Measurements from ENCODE around the gene LRPPRC. TPM values are rescaled to one million over a fixed set of nuclear protein-coding genes. Genes with fewer than 3 reads are reported as not detected.
"Not testable (repeated sequence)": the region's sequence is repeated elsewhere in the genome, so short reads cannot be mapped to it uniquely, and the experiment has no call there.

Gene LRPPRC
- 119 TPM for total RNA-seq

DNA sequence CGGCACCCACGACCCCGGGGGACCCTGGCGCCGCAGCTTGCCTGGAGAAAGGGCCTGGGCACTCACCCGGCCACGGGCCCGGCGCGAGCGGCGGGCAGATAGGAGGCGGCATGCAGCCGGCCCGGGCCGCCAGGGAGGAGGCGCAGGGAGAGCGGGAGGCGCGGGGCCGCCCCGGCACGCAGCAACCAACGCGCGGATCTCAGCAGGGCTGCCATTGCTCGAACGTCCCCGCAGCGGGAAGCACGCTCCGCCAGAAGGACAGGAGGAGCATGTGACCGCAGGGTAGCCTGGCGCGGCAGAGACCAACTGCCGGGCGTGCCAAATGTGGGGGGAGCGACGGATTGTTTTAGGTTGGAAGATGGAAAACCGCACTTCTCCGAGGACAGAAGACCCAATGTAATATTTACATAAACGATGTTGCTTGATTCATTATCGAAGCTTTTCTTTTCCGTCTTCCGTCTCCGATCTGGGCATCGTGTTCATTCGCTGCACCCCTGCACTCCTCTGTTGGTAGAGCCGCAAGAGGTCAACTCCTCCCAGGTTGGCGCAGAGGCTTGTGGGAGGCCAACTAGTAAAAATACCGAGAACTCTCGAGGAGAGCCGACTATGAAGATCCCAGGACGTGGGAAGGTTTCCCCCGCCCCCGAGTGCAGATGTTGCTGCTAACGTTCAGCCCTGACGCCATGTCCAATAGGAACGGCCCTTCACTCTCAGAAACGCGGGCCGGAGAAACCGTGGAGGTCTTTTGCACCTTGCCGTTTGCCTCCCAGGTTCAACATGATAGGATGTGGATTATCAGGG is at the start of gene LRPPRC:
TSS of gene LRPPRC (minus strand) at position 257 of the 801 bp plus-strand sequence. CDS start at position 215, 42 bp downstream.
- peak; percentile 95 for DNase-seq (ENCODE audit: low spot score)

DNA sequence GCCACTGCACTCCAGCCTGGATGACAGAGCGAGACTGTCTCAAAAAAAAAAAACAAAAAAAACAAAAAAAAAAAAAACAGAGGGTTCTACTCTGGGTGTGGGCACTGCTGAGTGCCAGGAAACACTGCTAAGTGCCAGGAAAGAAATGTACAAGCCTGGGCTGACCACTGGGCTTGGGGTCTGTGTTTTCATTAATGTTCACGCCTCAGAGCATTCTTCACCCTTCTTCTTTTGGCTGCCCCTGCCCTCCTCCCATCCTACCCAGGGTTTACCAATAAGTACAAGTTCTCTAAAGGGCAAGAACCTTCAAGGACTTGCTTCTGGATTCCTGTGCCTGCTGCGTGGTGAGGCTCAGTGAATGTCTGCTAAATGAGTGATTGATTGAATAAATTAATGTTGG is 49.3 kb upstream of the LRPPRC start:
- DNase-seq (ENCODE audit: low spot score): no peak

- peak; percentile 83 for DNase-seq (ENCODE audit: low spot score)
These were observed 48.5 kb upstream of the LRPPRC start for GRCh38 chr2:44044281-44044720.

GRCh38 chr2:44040365-44040764 is 44.6 kb upstream of the LRPPRC start:
- no peak for DNase-seq (ENCODE audit: low spot score)

- DNase-seq (ENCODE audit: low spot score): no peak
These were observed 42.5 kb upstream of the LRPPRC start for GRCh38 chr2:44038277-44038676.

DNA sequence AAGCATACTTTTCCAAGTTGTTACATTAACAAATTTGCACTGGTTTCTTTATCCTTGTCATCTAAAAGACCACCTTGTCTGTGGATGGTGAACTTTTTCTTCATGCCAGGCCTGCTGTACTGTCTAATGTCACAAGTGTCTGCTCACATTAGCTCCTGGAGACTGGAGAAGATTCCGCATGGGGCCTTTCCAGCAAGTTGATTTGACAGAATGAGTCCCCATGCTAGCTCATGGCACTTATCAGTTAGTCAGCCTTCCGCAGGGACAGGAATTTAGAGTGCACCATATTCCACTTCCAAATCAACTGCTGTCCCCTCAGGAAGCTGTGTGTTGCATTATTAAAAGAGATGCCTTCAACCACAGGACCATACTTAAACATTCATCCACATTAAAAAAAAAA is 41.4 kb upstream of the LRPPRC start:
- no peak for DNase-seq (ENCODE audit: low spot score)

GRCh38 chr2:44033947-44034346 is 38.2 kb upstream of the LRPPRC start:
- DNase-seq (ENCODE audit: low spot score): no peak

DNA sequence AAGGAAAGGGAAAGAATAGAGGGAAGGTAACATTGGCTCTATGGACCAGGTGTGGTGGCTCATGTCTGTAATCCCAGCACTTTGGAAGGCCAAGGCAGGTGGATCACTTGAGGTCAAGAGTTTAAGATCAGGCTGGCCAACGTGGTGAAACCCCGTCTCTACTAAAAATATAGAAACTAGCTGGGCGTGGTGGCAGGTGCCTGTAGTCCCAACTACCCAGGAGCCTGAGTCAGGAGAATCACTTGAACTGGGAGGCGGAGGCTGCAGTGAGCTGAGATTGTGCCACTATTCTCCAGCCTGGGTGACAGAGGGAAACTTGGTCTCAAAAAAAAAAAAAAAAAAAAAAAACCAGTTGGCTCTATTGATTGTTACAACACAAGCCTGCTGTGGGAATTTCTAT is 31.3 kb upstream of the LRPPRC start:
- DNase-seq (ENCODE audit: low spot score): not testable (repeated sequence)

DNA sequence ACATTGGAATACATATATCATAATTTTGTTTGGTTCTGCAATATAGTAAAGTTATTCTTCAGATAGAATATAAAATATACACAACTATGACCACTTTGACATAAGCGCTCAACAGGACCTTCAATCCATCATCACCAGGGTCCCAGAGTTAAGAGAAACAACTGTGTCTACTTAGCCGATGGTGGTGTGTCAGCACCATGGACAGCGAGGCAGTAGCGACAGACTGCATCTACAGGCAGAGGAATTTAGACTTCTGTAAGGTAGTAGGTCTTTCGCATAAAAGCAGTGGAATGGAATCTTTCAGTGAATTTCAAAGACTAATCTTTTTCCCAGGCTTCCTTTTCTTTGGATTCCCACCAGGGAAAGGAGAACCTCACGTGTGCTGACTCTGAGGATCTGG is 20.5 kb upstream of the LRPPRC start:
- no peak for DNase-seq (ENCODE audit: low spot score)

DNA sequence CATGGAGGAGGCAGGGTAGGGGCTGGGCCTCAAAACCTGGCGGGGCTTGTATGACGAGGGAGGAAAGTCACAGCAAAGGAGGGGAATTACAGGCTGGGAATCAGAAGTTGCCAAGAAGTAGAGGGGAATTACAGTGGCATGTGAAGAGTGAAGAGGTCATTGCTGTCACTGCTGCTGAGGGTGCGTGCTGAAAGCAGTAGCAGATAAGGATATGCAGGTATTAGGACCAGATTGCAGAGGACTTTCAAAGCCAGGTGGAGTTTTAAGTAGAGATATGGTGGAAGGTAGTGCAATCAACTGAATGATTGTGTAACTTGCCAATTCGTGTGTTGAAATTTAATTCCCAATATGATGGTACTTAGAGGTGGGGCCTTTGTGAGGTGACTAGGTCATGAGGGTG is 19.4 kb upstream of the LRPPRC start:
- no peak for DNase-seq (ENCODE audit: low spot score)

GRCh38 chr2:44013205-44013604 is 17.4 kb upstream of the LRPPRC start:
- not testable (repeated sequence) for DNase-seq (ENCODE audit: low spot score)

DNA sequence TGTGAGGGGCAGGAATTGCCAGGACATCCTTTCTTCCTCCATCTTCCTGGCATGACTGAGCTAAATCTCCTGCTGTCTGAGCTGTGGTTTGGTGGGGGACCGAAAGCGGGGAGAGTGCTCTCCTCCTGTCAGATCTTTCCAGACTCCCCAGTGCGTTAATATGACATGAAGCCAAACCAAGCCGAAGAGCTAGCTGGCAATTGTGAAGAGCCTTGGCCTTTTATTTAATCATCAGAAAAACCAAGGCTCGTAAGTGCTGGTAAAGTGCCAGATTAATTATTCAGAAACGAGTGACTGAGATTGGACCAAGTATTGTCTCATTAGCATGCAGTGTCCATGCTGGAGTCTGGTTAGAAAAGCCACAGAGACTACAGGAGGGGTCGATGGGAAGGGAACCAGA is 14.5 kb upstream of the LRPPRC start:
- DNase-seq (ENCODE audit: low spot score): no peak

DNA sequence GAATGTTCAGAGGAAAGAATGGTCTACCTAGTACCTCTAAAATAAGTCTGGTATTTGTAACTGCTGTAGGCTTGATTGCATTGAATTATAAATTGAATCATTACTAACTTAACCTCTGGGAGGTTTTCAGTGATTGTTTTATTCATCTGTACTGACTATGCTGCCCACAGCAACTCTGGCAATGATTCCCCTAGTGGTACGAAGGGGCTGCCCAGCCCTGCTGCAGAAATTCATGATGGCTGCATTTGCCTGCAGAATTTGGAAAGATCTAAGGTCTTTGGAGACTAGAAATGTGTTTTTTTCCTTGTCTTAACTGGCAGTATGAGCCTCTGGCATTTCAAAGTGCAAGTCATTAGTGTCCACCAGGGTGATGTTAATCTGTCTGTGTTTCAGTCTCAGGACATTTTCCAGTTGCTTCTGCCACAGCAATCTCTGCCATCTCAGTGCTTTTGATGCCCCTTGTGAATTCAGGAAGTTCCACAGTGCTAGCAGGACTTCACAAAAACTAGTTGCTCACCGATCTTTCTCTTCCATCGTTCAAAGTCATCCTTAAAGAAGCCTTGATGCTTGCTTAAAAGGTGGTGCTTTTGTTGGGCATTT is 13.4 kb upstream of the LRPPRC start:
- DNase-seq (ENCODE audit: low spot score): no peak

GRCh38 chr2:44005846-44006245 is 10.1 kb upstream of the LRPPRC start:
- DNase-seq (ENCODE audit: low spot score): no peak

- no peak for DNase-seq (ENCODE audit: low spot score)
These were observed 9.2 kb upstream of the LRPPRC start for GRCh38 chr2:44004735-44005602.

DNA sequence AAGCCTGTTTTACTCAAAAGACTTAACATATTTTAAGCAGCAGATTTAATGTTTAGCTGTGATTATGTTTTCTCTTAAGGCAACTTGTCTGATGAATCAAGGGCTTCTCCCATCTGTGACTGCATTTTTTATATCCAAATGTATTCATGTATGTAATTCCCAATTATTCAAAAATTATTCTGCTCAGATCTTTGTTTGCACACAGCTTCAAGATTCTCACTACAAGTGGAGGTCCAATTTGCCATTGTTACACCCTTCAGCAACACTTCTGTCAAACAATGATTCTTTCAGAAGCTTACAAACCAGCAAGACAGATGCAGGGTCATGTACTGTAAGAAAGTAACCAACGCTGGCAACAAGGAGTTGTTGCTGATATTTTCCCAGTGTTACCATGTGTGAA is 5.9 kb upstream of the LRPPRC start:
- DNase-seq (ENCODE audit: low spot score): no peak

GRCh38 chr2:43998263-43998662 is 2.5 kb upstream of the LRPPRC start:
- no peak for DNase-seq (ENCODE audit: low spot score)

DNA sequence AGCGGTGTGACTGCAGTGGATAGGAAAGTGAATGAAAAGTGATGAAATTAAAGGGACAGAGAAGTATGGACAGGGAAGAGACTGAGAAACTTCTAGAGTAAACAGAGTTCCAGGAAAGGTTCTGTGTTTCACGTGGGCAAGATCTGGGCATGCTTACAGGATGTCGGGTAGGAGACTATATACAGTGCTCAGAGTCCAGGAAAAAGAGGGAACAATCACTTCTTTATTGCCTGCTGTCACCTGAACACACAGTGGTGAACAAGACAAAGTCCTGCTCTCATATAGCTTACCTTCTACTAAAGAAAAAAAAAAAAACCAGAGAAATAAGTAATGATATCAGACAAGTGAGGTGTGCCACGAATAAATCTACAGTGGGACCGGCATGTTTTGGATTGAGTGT is 2.4 kb downstream of the LRPPRC start:
- no peak for DNase-seq (ENCODE audit: low spot score)

- no peak for DNase-seq (ENCODE audit: low spot score)
These were observed 6.2 kb downstream of the LRPPRC start for GRCh38 chr2:43989545-43989944.

DNA sequence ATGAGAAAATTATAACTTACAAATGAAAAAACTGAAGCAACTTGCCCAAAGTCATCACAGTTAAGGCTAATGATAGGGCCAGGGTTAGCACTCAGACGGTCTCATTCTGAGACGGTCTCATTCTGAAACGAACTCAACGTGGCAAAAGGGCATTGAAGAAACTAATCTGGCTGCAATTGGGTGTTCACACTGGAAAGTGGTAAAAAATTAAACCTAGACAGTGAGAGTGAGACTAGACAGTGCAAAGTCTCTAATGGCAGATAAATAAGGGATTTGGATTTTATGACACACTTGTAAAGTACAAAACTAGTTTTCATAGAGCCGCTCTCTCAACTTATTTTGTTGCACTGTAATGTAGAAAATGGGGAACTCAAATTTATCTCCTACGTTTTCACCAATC is 9.2 kb downstream of the LRPPRC start:
- no peak for DNase-seq (ENCODE audit: low spot score)

DNA sequence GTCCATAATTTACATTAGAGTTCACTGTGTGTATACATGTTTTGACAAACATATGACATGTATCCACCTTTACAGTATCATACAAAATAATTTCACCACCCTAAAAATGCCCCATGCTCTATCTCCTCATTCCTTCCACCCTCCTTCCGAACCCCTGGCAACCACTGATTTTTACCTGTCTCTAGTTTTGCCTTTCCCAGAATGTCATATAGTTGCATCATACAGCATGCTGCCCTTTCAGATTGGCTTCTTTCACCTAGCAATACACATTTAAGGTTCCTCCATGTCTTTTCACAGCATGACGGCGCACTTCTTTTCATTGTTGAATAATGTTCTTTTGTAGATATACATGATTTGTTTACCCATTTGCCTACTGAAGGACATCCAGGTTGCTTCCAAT is 10.4 kb downstream of the LRPPRC start:
- DNase-seq (ENCODE audit: low spot score): no peak

- no peak for DNase-seq (ENCODE audit: low spot score)
These were observed 11.3 kb downstream of the LRPPRC start for GRCh38 chr2:43984533-43984932.

GRCh38 chr2:43980902-43981301 is 14.9 kb downstream of the LRPPRC start:
- no peak for DNase-seq (ENCODE audit: low spot score)
